T-helper 9 cell (primary cell): ENCODE results near the gene ME3.

Source experiments
- DNase-seq: peaks from one replicate; pipeline ENCODE4 v3.0.0-alpha.2; 2020

ME3 gene

DNA sequence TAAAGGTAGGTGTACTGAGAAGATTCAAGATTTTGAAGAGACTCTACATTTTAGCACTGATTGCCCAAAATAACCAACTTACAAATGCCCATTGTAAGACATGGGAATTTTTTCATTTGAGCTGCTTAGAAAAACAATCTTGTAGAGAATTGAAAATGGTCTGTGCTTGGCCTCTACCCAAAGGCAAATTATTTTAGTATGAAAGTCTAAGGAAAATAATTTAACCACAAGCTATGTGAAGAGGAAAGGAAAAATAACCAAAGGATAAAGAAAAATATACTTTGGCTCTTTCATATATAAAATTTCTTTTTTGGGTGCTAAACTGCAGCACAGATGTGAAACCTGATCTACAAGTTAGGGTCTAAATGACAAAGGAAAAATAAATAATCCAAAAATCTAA lies 54.9 kb downstream of the ME3 start:
- DNase-seq, result no peak

DNA sequence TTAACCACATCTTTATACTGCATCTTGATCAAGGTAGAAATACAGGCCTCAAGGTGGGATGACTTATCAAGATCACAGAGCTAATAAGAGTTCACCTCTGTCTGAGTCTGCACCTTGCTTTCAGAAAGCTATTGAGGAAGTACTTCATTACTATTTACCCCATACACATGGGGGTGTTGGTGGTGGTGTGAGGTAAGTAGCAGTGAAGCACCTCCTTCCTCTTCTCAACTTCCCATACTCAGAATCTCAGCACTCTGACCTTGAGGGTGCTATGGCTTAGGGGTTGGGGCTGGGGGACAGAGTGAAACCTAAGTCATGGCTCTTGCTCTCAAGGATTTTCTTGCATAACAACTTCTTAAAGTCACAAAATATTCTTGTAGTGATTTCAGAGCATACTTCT lies 56.9 kb downstream of the ME3 start:
- no peak for DNase-seq

DNA sequence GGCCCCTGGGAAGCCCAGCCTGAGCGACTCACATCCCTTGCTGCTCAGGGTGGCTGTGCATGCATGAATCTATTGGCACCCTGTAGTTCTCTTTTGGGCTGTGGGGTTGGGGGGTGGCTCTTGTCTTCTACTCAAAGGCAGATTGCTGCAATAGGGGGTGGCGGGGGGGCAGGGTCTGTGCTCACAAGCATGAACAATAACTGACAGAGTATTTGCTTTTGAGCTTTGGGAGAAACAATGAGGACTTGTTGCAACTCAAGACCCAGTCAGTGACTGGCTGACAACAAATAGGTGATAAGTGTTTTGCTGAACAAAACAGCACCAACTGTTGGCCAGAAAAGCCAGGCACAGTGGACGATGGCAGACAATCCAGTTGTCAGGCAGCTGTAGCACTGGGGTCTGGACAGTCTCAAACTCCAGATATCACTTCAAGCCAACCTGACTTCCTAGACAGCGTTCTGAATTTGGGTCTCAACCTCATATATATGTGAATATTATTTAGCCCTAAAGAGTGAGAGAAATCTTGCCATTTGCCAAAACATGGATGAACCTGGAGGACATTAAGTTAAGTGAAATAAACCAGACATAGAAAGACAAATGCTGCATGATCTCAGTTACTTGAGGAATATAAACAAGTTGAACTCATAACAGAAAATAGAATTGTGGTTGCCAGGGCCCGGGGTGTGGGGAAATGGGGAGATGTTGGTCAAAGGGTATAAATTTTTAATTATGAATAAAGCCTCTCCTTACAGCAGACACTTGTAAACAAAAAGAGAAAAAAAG lies 61.7 kb downstream of the ME3 start:
- no peak for DNase-seq

DNA sequence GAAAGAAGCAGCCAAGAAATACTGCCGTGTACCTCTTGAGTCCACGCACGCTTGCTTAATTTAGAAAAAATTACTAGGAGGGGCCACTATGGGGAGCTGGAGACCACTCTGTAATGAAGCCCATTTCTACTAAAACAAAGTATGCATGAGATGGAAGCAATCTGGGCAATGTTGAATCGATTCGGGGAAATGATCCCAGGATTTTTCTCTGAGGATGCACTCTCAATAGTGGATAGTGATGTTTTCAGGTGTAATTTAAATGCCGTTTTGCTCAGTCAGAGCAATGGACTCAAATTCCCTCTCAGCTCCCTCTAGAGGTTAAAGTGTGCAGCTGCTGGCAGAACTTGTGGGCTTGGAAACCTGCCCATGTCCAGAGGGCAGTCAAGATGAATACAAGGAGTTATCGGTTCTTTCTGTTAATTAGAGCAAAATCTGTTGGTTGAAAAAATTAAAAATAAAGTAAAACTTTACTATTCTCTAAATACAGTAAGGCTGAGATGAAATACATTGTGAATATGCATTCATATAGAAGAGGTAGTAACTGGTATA lies 64.1 kb downstream of the ME3 start:
- no peak for DNase-seq

DNA sequence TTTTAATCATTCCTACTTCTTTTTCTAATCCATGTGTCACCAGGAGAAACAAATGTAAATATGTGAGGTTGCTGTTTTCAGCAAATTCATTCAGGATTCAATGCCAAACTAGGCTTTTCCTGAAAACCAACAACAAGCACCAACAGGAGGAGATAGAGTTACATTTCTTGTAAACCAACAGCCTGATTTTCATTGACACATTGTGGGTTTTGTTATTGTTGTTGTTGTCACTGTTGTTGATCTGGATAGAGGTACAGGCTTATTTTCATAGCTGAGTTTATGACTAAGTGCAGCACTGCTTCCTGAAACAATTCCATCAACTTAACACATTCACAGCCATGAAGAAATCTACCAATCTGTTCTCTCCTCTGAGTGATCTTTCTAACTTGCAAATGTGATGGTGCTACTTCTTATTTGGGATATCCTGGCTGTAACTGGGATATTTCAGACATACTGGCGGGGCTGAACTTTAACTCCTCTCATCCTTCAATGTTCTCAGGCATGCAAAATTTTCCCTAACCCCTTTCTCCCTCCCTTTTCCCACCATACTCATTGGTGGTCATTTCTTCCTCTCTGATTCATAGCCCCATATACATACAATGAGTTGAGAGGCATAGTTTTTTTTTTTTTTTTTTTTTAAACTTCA lies 65.5 kb downstream of the ME3 start:
- DNase-seq, result no peak

DNA sequence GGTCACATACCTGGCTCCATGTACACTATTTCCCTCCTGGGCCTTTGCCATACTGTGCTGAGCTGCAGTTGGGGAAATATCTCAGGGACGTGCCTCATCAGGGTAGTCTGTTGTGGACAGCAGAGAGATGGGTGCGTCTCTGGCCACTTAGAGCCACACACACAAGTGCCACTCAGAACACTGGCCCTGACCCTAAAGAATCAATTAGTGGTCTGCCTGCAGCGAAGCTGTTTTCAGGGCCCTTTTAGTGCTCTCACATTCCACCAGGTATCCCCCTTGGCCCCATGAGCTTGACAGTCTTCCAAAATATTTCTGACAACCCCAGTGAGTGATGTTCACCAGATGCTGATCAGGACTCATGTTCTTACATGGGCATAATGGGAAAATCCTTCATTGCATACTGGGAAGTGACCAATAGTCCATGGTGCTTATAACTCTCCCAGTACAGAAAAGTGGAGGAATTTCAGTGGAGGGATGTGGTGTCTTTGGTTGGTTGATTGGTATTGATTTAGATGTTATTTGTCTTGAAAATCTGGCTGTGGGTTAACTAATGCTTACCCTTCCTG lies 66.1 kb downstream of the ME3 start:
- DNase-seq, result no peak

DNA sequence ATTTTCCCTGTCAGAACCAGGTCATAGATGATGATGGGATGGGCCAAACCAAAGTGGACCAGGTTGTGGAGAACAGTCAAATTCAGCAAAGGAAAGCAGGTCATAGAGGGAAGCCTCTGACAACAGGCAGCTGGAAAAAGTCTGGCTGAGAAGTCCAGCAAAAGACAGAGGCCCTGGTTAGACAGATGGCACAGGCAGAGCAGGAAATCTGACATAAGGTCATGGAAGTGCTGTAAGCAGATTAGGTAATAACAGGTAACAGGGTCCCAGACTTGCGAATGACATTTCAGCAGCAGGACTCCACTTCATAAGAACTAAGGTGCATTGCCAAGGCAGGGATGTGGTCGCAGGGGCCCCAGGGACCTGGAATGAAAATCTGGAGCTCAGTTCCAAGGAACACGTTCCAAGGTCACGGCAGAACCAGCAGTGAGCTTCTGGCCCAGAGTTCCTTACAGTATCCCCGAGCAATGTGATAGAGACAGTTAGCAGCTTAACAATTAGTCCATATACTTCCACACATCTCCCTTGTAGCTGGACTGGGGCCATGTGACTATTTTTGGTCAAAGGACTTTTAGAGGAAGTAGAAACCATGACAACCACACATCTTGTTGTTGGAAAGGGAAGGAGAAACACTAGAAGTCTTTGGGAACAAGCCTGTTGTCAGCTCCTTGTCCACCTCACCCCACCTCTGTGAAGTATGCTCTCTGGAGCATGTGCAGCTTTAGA lies 75.4 kb downstream of the ME3 start:
- no peak for DNase-seq

DNA sequence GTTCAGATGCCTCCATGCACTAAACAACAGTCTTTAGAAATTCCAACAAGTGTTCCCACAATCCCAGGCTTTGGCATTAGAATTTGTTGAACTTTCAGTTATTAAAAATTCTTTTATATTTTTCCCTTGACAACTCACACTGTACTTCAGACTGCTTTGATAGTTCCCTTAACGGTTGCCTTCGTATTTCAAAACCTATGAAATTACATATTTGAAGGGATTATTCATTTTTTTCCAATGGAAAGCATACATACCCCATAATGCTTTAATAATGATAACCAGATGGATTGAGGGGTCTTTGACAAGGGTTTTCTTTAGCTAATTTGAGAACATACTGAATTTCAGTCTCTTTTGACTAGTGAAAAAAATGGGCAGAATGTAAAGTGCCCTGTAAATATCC lies 76.5 kb downstream of the ME3 start:
- no peak for DNase-seq

DNA sequence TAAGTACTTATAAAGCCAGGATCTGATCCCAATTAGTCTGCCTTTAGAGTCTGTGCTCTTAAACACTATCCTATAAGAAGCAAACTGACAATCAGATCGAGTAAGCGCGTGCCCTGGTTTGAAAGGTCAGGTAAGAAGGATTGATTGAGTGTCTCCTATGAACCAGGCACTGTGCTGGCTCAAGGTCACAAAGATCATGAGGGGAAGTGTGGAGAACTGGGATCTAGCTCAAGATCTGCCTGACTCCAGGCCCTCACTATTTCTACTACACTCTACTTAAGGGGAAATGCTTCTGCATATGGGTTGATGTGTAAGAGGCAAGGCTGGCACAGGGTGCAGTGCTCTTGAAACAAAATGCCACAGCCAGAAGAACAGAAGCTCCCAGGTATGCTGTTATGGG lies 77.0 kb downstream of the ME3 start:
- DNase-seq, result no peak

DNA sequence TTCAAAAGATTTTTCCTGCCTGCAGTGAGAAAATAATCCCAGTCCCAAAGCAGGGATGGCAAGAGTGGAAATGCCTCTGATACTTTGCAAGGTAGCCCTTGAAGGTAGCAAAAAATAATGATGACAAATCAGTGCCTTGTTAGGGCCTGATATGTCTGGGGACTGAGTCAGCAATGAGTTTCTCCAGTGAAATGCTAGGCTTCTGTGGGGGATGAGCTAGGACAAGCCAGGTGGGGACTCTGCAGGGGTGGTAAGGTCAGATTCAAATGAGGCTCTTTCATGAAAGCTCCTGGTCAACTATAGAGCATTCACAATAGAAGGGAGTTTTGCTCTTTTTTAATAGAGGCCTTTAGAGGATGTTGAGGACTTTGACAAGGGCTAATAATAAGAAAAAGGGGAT lies 77.7 kb downstream of the ME3 start:
- DNase-seq, result no peak

DNA sequence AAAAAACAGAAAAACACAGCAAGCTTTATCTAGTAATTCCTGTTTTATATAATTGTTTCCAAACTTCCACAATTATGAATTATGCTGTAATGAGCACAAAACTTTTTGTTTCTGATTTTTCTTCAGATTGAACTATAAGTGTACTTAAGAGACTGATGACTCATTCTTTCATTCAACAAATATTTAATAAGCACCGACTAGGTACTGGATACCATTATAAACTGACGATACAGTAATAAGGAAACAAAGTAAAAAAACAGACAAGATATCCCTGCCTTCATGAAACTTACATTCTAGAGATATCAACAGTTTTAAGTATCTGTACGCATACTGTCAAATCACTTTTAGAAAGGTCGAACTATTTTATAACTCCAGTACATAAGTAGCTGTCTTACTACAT lies 78.6 kb downstream of the ME3 start:
- DNase-seq, result no peak

DNA sequence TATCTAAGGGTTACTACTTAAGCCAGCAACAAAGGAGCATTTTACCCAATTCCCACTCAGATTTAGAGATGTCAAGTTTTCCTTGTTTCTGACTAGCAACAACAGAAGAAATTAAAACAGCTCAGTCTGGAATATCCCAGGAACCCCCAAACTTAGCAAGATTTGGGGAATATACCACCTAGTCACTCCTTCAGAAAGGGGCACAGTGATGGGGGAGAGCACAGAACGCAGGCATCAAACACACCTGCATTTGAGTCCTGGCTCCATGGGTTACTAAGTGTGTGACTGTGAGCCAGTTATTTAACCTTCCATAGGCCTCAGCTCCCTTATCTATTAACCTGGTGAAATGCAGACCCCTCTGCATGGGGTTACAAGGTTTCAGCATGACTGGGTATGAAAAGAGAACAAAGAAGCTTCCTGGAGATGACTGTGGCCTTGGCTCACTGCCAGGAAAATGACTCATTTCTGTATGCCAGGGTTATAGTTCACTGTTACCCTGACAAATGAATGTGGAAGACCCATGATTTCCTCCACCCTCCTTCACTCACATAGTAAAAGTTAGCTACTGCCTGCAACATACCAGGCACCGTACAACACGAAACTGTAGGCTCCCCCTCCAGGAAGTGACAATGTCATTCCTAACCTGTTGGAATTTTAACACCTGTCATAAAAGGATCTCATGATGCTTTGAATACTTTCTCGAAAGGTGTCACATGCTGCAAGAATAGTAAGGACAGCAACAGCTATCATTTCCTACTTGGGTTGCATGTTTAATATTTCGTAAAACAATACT lies 79.6 kb downstream of the ME3 start:
- DNase-seq, result peak; percentile 7

DNA sequence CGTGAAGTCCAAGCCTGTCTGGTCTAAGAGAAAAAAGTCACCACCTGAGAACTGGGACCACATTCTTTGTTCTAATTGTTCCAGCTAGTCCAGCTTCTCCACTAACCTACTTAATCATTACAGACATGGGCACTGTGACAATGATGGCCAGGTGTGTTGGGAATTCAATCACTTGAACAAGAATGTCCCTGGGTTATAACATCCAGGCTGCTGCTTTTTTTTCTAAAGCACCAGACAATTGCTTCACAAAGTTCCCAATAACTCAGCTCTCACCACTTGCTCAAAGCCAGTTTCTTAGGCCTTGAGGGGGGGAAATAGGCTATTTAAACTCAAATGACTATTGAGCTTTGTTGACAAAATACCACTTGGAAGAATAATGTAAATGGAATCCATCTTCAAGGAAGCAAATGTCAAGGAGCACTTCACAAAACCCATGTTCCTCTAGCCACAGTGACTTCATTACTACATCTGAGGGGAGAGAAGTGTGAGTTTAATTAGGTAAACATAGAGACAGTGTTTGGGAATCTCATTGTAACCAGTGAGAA lies 80.3 kb downstream of the ME3 start:
- no peak for DNase-seq

DNA sequence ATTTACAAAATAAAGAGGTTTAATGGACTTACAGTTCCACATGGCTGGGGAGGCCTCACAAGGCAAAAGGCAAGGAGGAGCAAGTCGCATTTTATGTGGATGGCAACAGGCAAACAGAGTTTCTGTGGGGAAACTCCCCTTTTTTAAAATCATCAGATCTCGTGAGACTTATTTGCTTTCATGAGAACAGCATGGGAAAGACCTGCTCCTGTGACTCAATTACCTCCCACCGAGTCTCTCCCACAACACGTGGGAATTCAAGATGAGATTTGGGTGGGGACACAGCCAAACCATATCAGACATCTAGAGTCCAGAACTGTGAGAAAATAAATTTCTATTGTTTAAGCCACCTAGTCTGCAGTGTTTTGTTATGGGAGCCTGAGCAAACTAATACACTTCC lies 80.8 kb downstream of the ME3 start:
- no peak for DNase-seq

DNA sequence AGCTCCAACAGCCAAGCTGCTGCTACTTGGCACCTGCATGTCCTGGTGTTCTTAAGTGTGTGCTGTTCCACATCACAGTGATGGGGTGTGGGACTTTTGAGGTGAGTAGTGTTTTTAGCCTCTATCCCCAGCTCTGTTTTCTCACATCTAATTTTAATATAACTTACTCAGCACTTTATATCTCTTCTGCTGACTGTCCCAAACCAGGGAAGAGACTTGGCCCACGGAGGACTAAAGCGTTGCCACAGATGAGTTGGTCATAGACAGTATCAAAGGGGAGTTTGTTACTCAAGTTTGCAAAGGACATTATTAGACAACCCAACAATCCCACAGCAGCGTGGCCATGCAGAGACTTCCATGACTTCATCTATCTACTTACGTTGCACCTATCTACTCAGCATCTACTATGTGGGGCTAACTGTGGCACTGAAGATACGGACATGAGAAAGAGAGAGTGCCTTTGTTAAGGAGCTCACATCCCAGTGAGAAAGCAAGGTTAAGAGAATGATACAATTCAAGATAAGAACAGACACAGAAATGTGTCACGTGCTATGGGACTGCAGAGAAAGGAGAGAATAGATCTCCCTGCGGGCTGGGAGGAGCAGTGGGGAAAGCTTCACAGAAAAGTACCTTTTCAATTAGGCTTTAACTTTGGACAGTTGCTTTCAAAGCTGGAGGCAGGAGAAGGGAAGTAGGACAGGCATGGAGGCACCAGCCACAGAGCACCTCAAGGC lies 82.4 kb downstream of the ME3 start:
- no peak for DNase-seq

DNA sequence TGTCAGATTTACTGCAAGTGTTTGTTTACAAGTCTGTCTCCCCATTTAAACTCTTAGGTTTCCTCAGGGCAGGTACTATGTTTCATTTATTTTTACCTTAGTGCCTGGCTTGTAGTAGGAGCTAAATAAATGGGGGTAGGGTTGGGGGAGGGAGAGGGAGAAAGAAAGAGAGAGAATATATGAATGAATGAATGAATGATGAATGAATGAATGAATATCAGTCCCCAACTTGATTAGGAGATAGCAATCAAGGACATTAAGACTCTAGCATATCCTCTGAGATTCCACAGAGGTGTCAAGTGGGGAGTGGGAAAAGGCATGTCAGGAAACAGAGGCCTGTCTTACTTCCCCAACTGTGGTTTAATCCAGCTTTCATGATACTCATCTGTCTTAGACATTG lies 83.2 kb downstream of the ME3 start:
- DNase-seq, result no peak

DNA sequence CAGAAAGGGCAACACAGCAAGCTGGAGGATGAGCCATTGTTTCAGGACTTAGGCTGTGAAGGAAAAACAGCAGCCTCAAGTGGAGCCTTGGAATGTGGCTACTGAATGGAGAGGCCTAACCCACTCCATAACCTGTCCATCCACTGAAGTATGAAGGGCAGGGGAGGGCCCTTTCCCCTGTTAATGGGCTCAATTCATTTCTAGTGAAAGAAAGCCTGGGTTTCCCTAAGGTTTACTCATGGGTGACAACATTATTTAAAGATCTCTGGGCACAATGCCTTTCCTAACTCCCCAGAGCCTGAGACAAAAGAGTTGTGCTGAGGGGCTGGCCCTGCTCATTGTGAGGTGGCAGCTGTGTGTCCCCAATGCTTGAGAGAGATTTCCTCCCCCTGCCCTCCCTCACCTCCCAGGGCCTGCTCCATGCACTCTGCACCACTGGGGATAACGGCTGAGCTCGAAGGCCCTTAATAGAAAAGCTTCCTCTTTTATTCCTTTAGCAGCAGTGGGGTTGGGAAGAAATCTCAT lies 83.8 kb downstream of the ME3 start:
- no peak for DNase-seq

DNA sequence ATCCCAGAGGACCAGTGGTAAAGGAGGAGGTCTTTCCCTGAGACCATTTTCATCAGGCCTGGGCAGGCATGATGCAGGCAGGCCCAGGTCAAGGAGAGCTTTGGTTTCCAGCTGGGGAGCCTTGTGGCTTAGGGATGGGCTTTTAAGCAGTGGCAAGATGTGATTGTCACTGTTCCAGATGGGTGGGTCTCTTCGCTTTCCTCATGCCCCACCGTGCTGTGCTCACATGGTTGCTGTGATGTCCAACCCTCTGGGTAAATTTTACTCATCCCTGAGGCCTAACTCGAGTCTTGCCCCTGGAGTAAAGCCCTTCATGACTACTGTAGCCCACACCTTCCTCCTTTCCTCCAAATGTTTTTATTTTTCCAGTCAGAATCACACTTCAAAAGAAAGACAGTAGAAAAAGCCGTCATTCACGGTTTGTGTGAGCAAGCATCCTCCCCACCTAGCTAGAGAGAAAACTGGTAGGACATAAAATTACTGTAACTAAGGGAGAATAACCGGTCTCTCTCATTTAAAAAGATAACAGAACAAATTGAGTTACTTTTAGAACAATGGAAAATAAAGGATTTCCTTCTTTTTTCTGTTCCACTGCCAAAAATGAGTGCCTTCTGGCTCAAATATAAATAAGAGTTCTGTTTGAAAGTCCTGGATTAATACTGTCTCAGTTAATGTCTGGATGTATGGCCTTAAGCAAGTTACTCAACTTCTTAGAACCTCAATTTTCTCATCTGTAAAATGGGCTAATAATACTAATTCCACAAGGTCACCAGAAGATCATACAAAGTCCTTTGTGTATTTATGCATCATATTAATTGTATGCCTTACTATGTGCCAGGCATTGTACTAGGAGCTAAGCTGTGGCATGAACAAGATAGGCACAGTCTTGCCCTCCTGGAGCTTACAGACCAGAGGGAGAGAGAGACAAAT lies 84.9 kb downstream of the ME3 start:
- no peak for DNase-seq

DNA sequence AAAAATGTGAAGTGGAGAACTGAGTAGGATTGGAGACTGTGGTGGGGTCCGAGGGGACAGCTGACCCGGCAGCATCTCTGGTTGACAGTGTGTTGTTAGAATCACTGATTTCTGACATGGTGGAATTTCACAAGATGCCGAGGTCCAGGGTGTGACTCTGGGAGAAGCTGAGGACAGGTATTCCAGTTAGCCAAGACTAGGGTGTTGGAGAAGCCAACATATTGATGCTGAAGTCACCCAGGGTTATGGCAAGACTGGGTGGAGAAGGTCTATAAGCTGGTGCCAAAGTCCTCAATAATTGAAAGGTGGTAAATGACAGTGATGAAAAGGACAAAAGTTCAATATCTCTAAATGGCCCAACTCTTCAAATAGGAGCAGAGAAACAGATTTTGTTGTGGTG lies 86.1 kb downstream of the ME3 start:
- no peak for DNase-seq

DNA sequence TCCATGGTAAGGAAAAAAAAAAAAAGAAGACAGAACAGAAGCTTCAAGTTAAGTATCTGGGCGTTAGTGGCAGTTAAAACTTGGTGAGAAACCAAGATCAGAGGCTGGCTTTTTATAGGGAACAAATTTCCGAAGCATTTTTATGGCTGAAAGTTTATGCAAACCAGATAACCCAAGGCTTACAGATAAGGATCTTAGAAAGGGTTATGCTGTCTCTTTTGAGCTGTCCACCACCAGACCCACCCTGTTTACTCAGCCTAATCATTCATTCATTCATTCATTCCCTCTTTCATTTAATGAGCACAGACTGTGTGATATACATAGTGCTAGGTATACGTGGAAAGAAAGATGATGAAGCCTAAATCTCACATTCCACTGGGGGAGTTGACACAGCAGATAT lies 89.5 kb downstream of the ME3 start:
- DNase-seq, result no peak
